ENCODE measurements around the gene RGP1. TPM values are rescaled to one million over a fixed set of nuclear protein-coding genes. Genes with fewer than 3 reads are reported as not detected.

RGP1 gene
- polyA plus RNA-seq, 1 of the 3 experiments (the other 2 are of a cell fraction): 16.1 TPM

DNA sequence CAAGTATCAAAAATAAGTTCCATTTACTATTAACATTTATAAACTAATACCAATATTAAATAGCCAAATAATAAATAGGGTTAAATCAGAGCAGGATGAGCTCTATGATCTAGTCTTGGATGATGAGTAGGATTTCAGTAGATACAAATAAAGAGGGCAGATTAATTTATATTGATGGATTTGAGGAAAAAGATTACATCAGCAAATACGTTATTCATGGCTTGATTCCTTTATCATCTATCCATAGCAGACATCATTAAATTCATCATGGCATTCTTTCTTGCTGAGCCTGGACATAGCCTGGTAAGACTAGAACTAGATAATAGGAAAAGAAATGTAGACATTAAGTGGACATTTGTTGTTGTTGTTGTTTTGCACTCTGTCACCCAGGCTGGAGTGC is 18.4 kb downstream of the RGP1 start:
- Histone ChIP-seq H3F3A (replicated peaks; ENCODE audit: insufficient read depth) (peaks cover 5% of the 10 kb centered on the region), H3K79me2 (ENCODE audit: insufficient read depth) (no peaks in the 10 kb centered on the region), H3K27me3 (ENCODE audit: insufficient read depth) (no peaks in the 10 kb centered on the region), H3K9me3 (no peaks in the 10 kb centered on the region), H3K4me3 (ENCODE audit: low read depth in 2 of 2, low read length in 1 of 2) (no peak overlapping the region), H4K20me1 (ENCODE audit: insufficient read depth) (no peaks in the 10 kb centered on the region), H3K9ac (no peak overlapping the region), H2AFZ (ENCODE audit: low read depth) (no peak overlapping the region), H3K36me3 (replicated peaks in 1 of 2; ENCODE audit: control insufficient read depth in 1 of 2, insufficient read depth in 2 of 2, low read length in 1 of 2) (no peaks in the 10 kb centered on the region), H3K9me2 (no peaks in the 10 kb centered on the region), H3K4me2 (no peak overlapping the region), H3K4me1 (ENCODE audit: control insufficient read depth in 1 of 2, insufficient read depth in 2 of 2, low read depth in 1 of 2, low read length in 1 of 2) (peaks cover 5 to 11% of the 10 kb centered on the region in 2 experiments; a peak in 3 of 4 replicates), H3K27ac (ENCODE audit: low read depth in 2 of 2, low read length in 1 of 2) (no peak overlapping the region)
- ChIA-PET POLR2A (no interaction called here), CTCF (interaction anchor here (1.0 to 2.1 kb wide), 2 partner anchors 23 to 71 kb away, joined by 5 to 6 read pairs; no protein-coding TSS in a partner anchor)
- TF ChIP-seq, protein P1, sequence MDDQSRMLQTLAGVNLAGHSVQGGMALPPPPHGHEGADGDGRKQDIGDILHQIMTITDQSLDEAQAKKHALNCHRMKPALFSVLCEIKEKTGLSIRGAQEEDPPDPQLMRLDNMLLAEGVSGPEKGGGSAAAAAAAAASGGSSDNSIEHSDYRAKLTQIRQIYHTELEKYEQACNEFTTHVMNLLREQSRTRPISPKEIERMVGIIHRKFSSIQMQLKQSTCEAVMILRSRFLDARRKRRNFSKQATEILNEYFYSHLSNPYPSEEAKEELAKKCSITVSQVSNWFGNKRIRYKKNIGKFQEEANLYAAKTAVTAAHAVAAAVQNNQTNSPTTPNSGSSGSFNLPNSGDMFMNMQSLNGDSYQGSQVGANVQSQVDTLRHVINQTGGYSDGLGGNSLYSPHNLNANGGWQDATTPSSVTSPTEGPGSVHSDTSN (IDR thresholded peaks at IDR 0.05): no peak
- TF ChIP-seq MXI1 (IDR thresholded peaks at IDR 0.05; ENCODE audit: low read depth, low read length): no peak
- no peak for TF ChIP-seq FOXM1 (IDR thresholded peaks at IDR 0.05; ENCODE audit: low read depth)
- TF ChIP-seq EP300 (IDR thresholded peaks at IDR 0.05; ENCODE audit: borderline replicate concordance in 1 of 2, low read depth in 1 of 2, low read length in 1 of 2): no peak
- TF ChIP-seq TEAD4 (IDR thresholded peaks at IDR 0.05; ENCODE audit: borderline replicate concordance, insufficient read depth): no peak
- TF ChIP-seq ELF1 (IDR thresholded peaks at IDR 0.05): no peak
- TF ChIP-seq RFX5 (IDR thresholded peaks at IDR 0.05; ENCODE audit: low read length): no peak
- TF ChIP-seq, protein P2, sequence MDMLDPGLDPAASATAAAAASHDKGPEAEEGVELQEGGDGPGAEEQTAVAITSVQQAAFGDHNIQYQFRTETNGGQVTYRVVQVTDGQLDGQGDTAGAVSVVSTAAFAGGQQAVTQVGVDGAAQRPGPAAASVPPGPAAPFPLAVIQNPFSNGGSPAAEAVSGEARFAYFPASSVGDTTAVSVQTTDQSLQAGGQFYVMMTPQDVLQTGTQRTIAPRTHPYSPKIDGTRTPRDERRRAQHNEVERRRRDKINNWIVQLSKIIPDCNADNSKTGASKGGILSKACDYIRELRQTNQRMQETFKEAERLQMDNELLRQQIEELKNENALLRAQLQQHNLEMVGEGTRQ (IDR thresholded peaks at IDR 0.05; ENCODE audit: borderline replicate concordance, low read depth, low read length): no peak
- TF ChIP-seq FOXJ3 (CRISPR knock-in tag; IDR thresholded peaks at IDR 0.05): no peak
- TF ChIP-seq JUND (IDR thresholded peaks at IDR 0.05): no peak
- TF ChIP-seq NRF1 (IDR thresholded peaks at IDR 0.05; ENCODE audit: low read depth, low read length): no peak
- no peak for TF ChIP-seq RXRA (IDR thresholded peaks at IDR 0.05; ENCODE audit: borderline replicate concordance, low read depth)
- 97% methylated on average over 1 of the region's 1 CpG for whole genome bisulfite sequencing (ENCODE audit: low lambda C conversion rate)
- DNase-seq: no peak

DNA sequence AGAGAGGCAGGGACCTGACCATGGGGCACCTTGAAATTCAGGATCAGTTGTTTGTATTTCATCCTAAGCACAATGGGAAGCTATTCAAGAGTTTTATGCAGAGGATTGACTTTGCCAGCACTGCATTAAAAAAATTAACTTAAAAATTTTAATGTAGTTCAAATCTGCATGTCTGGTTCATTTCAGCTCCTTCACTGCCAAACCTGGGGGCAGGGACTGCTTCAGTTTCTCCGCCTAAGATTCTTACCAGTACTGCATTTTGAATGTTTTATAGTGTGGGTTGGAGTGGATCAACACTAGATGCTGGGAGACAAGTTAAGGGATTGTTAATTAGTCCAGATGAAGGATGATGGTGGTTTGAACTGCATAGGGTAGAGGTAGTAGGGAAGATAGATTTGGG is 20.7 kb downstream of the RGP1 start:
- ChIA-PET POLR2A (interaction anchor here (0.7 kb wide), 1 partner anchor 20 kb away, joined by 4 read pairs; no protein-coding TSS in a partner anchor), CTCF (interaction anchor here (1.3 to 4.4 kb wide), 5 partner anchors 9 to 113 kb away, joined by 3 to 13 read pairs (median 6); partner anchors contain the start of gene HINT2)
- WGBS (ENCODE audit: low lambda C conversion rate): 93% methylated on average over 1 of the region's 1 CpG
- TF ChIP-seq, protein P2 (IDR thresholded peaks at IDR 0.05; ENCODE audit: borderline replicate concordance, low read depth, low read length): no peak
- no peak for TF ChIP-seq GABPA (IDR thresholded peaks at IDR 0.05; ENCODE audit: low read depth)
- no peak for TF ChIP-seq RAD21 (IDR thresholded peaks at IDR 0.05; ENCODE audit: low read length)
- TF ChIP-seq EP300 (IDR thresholded peaks at IDR 0.05; ENCODE audit: borderline replicate concordance in 1 of 2, low read depth in 1 of 2, low read length in 1 of 2): no peak
- TF ChIP-seq, protein P3, sequence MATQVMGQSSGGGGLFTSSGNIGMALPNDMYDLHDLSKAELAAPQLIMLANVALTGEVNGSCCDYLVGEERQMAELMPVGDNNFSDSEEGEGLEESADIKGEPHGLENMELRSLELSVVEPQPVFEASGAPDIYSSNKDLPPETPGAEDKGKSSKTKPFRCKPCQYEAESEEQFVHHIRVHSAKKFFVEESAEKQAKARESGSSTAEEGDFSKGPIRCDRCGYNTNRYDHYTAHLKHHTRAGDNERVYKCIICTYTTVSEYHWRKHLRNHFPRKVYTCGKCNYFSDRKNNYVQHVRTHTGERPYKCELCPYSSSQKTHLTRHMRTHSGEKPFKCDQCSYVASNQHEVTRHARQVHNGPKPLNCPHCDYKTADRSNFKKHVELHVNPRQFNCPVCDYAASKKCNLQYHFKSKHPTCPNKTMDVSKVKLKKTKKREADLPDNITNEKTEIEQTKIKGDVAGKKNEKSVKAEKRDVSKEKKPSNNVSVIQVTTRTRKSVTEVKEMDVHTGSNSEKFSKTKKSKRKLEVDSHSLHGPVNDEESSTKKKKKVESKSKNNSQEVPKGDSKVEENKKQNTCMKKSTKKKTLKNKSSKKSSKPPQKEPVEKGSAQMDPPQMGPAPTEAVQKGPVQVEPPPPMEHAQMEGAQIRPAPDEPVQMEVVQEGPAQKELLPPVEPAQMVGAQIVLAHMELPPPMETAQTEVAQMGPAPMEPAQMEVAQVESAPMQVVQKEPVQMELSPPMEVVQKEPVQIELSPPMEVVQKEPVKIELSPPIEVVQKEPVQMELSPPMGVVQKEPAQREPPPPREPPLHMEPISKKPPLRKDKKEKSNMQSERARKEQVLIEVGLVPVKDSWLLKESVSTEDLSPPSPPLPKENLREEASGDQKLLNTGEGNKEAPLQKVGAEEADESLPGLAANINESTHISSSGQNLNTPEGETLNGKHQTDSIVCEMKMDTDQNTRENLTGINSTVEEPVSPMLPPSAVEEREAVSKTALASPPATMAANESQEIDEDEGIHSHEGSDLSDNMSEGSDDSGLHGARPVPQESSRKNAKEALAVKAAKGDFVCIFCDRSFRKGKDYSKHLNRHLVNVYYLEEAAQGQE (IDR thresholded peaks at IDR 0.05; ENCODE audit: low read depth, low read length): no peak
- no peak for TF ChIP-seq RCOR1 (IDR thresholded peaks at IDR 0.05; ENCODE audit: low read length)
- TF ChIP-seq MXI1 (IDR thresholded peaks at IDR 0.05; ENCODE audit: low read depth, low read length): no peak
- no peak for TF ChIP-seq GATA2 (CRISPR knock-in tag; IDR thresholded peaks at IDR 0.05)
- TF ChIP-seq, protein P4, sequence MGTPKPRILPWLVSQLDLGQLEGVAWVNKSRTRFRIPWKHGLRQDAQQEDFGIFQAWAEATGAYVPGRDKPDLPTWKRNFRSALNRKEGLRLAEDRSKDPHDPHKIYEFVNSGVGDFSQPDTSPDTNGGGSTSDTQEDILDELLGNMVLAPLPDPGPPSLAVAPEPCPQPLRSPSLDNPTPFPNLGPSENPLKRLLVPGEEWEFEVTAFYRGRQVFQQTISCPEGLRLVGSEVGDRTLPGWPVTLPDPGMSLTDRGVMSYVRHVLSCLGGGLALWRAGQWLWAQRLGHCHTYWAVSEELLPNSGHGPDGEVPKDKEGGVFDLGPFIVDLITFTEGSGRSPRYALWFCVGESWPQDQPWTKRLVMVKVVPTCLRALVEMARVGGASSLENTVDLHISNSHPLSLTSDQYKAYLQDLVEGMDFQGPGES (IDR thresholded peaks at IDR 0.05; ENCODE audit: low read depth, low read length): no peak
- TF ChIP-seq MEF2A (IDR thresholded peaks at IDR 0.05; ENCODE audit: borderline replicate concordance, low read depth): no peak
- TF ChIP-seq, protein P5, sequence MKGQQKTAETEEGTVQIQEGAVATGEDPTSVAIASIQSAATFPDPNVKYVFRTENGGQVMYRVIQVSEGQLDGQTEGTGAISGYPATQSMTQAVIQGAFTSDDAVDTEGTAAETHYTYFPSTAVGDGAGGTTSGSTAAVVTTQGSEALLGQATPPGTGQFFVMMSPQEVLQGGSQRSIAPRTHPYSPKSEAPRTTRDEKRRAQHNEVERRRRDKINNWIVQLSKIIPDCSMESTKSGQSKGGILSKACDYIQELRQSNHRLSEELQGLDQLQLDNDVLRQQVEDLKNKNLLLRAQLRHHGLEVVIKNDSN (IDR thresholded peaks at IDR 0.05; ENCODE audit: borderline replicate concordance, low read depth): no peak
- no peak for TF ChIP-seq ELF1 (IDR thresholded peaks at IDR 0.05)

More for the DNA sequence above, 20.7 kb downstream of the RGP1 start:
- Histone ChIP-seq H3K4me1 (ENCODE audit: control insufficient read depth in 1 of 2, insufficient read depth in 2 of 2, low read depth in 1 of 2, low read length in 1 of 2) (peaks cover 5 to 11% of the 10 kb centered on the region in 2 experiments; a peak in 3 of 4 replicates), H3K36me3 (replicated peaks in 1 of 2; ENCODE audit: control insufficient read depth in 1 of 2, insufficient read depth in 2 of 2, low read length in 1 of 2) (no peaks in the 10 kb centered on the region), H3K27ac (ENCODE audit: low read depth in 2 of 2, low read length in 1 of 2) (no peak overlapping the region), H3K4me3 (ENCODE audit: low read depth in 2 of 2, low read length in 1 of 2) (no peak overlapping the region), H3K27me3 (ENCODE audit: insufficient read depth) (no peaks in the 10 kb centered on the region), H3K9me2 (no peaks in the 10 kb centered on the region), H3K9ac (no peak overlapping the region), H3K9me3 (no peaks in the 10 kb centered on the region), H3K79me2 (ENCODE audit: insufficient read depth) (no peaks in the 10 kb centered on the region), H2AFZ (ENCODE audit: low read depth) (no peak overlapping the region), H3F3A (replicated peaks; ENCODE audit: insufficient read depth) (no peaks in the 10 kb centered on the region), H3K4me2 (no peak overlapping the region), H4K20me1 (ENCODE audit: insufficient read depth) (no peaks in the 10 kb centered on the region)
- no peak for DNase-seq
